Activated naive CD8-positive, alpha-beta T cell treated with anti-CD3 and anti-CD28 coated beads, Interleukin-2, amount 50 U/mL, for 24 hours (primary cell): ENCODE measurements around the gene ZNF32.
"Not testable (repeated sequence)": the region's sequence is repeated elsewhere in the genome, so short reads cannot be mapped to it uniquely, and the experiment has no call there.

ENCODE experiments used
- ATAC-seq: fragments of 150-1000 bp; cut with Tn5 transposase; one replicate; pipeline ENCODE4 v1.10.0; 2021
- DNase-seq: peaks from one replicate; pipeline ENCODE4 v3.0.0; 2021
- H3K27ac Mint-ChIP-seq: one replicate; pipeline ENCODE4 v1.8.0; 2021; ENCODE audit warnings: mild to moderate bottlenecking, mixed read lengths
- H3K27me3 Mint-ChIP-seq: one replicate; pipeline ENCODE4 v1.8.0; 2021; ENCODE audit warnings: mixed read lengths
- H3K36me3 Mint-ChIP-seq: one replicate; pipeline ENCODE4 v1.8.0; 2021; ENCODE audit warnings: low read depth, mixed read lengths
- H3K4me1 Mint-ChIP-seq: one replicate; pipeline ENCODE4 v1.8.0; 2021; ENCODE audit warnings: mixed read lengths
- H3K4me3 Mint-ChIP-seq: one replicate; pipeline ENCODE4 v1.8.0; 2021; ENCODE audit warnings: mild to moderate bottlenecking, moderate library complexity, mixed read lengths
- H3K9me3 Mint-ChIP-seq: one replicate; pipeline ENCODE4 v1.8.0; 2021; ENCODE audit warnings: mixed read lengths

ZNF32 gene

GRCh38 chr10:43635816-43636215 lies 12.9 kb downstream of the ZNF32 start:
- ATAC-seq, DNase-seq, H3K27ac Mint-ChIP-seq, H3K4me1 Mint-ChIP-seq, H3K4me3 Mint-ChIP-seq, H3K36me3 Mint-ChIP-seq, H3K27me3 Mint-ChIP-seq: not testable (repeated sequence)
- peaks cover 69% of the 10 kb centered on the region for H3K9me3 Mint-ChIP-seq

- Mint-ChIP-seq H3K9me3 (peaks cover 18% of the 10 kb centered on the region), H3K27ac (no peak overlapping the region), H3K4me3 (no peak overlapping the region), H3K36me3 (no peaks in the 10 kb centered on the region), H3K4me1 (no peaks in the 10 kb centered on the region), H3K27me3 (no peaks in the 10 kb centered on the region)
- DNase-seq (no peak), ATAC-seq (no peak)
Measured at GRCh38 chr10:43628956-43629355, 19.7 kb downstream of the ZNF32 start.

DNA sequence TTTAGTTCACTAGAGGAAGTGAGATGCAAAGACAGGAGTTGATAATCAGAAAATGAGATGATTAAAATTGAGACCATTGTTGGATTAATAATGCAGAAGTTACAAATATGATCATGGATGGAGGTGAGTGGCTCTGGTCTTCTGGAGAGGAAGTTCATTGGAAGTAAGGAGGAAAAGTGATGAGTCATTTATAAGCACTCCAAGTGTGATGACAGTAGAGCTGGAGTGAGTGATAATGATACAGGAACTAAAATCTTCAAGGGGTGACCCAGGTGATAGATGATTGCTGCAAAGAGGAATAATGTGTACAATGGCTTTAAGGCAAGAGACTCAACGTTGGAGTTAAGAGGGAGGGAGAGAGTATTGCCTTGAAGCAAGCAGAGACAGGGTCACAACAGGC lies 20.7 kb downstream of the ZNF32 start:
- no peak for ATAC-seq
- Mint-ChIP-seq H3K36me3 (no peaks in the 10 kb centered on the region), H3K27me3 (no peaks in the 10 kb centered on the region), H3K4me1 (peaks cover 6% of the 10 kb centered on the region), H3K4me3 (no peak overlapping the region), H3K9me3 (peaks cover 19% of the 10 kb centered on the region), H3K27ac (no peak overlapping the region)
- no peak for DNase-seq

- no peak for ATAC-seq
- peaks cover 10% of the 10 kb centered on the region for H3K4me1 Mint-ChIP-seq
- no peaks in the 10 kb centered on the region for H3K27me3 Mint-ChIP-seq
- H3K4me3 Mint-ChIP-seq, result no peak overlapping the region
- peaks cover 44% of the 10 kb centered on the region for H3K9me3 Mint-ChIP-seq
- no peak for DNase-seq
- H3K36me3 Mint-ChIP-seq, result peaks cover 10% of the 10 kb centered on the region
- no peak overlapping the region for H3K27ac Mint-ChIP-seq
Measured at GRCh38 chr10:43623351-43623750, 25.3 kb downstream of the ZNF32 start.

GRCh38 chr10:43622038-43622437 lies 26.6 kb downstream of the ZNF32 start:
- H3K4me1 Mint-ChIP-seq, result peaks cover 10% of the 10 kb centered on the region

DNA sequence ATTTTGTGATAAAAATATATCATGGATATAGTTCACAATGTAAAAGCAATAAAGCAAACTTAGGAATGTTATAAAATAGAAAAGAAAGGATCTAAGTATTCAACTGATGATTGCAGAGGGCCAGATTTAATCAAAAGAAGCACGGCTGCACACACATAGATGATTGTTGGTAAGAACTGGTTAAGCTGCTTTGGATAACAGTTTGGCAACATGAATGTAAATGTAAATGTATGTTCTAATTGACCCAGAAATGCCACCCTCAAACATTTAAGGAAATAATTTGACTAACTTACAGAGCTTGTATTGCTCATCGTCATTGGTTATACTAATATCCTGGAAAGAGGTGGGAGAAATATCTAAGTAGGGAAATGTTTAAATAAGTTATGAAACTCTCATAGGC lies 29.3 kb downstream of the ZNF32 start:
- Mint-ChIP-seq H3K27ac (no peak overlapping the region), H3K27me3 (no peaks in the 10 kb centered on the region), H3K36me3 (peaks cover 41% of the 10 kb centered on the region), H3K4me1 (peaks cover 10% of the 10 kb centered on the region), H3K4me3 (no peak overlapping the region), H3K9me3 (peaks cover 68% of the 10 kb centered on the region)
- no peak for DNase-seq
- no peak for ATAC-seq

More at GRCh38 chr10:43622038-43622437, 26.6 kb downstream of the ZNF32 start:
- Mint-ChIP-seq H3K27me3 (no peaks in the 10 kb centered on the region), H3K4me3 (no peak overlapping the region), H3K36me3 (peaks cover 14% of the 10 kb centered on the region), H3K9me3 (peaks cover 49% of the 10 kb centered on the region), H3K27ac (no peak overlapping the region)
- no peak for ATAC-seq
- no peak for DNase-seq

GRCh38 chr10:43616697-43617370 lies 31.8 kb downstream of the ZNF32 start:
- no peak for ATAC-seq
- Mint-ChIP-seq H3K4me3 (no peak overlapping the region), H3K4me1 (peaks cover 9% of the 10 kb centered on the region), H3K9me3 (peaks cover 69% of the 10 kb centered on the region), H3K27me3 (no peaks in the 10 kb centered on the region), H3K36me3 (peaks cover 66% of the 10 kb centered on the region), H3K27ac (no peak overlapping the region)
- no peak for DNase-seq

- no peak for ATAC-seq
- peaks cover 42% of the 10 kb centered on the region for H3K9me3 Mint-ChIP-seq
Measured at GRCh38 chr10:43610636-43611035, 38.0 kb downstream of the ZNF32 start.

DNA sequence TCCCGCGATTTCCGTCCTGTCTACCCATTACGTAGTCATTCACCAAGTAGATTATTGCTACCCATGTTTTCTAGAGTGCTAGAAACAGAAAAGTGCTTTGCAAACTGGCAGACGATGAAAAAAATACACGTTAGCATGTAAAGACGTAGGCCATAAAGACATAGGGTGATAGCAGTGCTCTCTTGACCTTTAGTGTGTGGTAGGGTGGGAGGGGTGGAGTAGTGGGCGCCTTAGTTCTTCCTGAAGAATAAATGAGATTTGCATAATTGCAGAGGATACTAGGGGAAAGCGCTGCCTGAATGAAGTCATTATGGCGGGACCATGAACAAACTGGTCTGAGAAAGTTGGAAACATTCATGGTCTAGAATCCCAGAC lies 41.5 kb downstream of the ZNF32 start:
- no peak for DNase-seq
- ATAC-seq, result no peak
- Mint-ChIP-seq H3K4me3 (peak overlapping the region; percentile 83), H3K4me1 (peaks cover 38% of the 10 kb centered on the region), H3K27me3 (no peaks in the 10 kb centered on the region), H3K27ac (peak overlapping the region; percentile 84), H3K36me3 (peaks cover 51% of the 10 kb centered on the region), H3K9me3 (peaks cover 23% of the 10 kb centered on the region)

More at GRCh38 chr10:43610636-43611035, 38.0 kb downstream of the ZNF32 start:
- Mint-ChIP-seq H3K27me3 (no peaks in the 10 kb centered on the region), H3K27ac (no peak overlapping the region), H3K4me1 (peaks cover 47% of the 10 kb centered on the region), H3K36me3 (peaks cover 86% of the 10 kb centered on the region), H3K4me3 (no peak overlapping the region)
- DNase-seq, result no peak

- peak within 1 kb of the TSS; percentile 84 for H3K27ac Mint-ChIP-seq
- peaks cover 38% of the 10 kb centered on the region for H3K4me1 Mint-ChIP-seq
- peak; percentile 91 for ATAC-seq
- peak within 1 kb of the TSS; percentile 83 for H3K4me3 Mint-ChIP-seq
- H3K9me3 Mint-ChIP-seq, result peaks cover 17% of the 10 kb centered on the region
- peak; percentile 78 for DNase-seq
- H3K36me3 Mint-ChIP-seq, result peaks cover 45% of the 10 kb centered on the region
- no peaks in the 10 kb centered on the region for H3K27me3 Mint-ChIP-seq
Measured at GRCh38 chr10:43606323-43607198, 42.1 kb downstream of the ZNF32 start, which contains the start of gene ZNF485. TSS of gene ZNF485 (plus strand) at chr10:43606438. CDS start at chr10:43607051, 613 bp downstream.

GRCh38 chr10:43605850-43606322 lies 42.8 kb downstream of the ZNF32 start:
- Mint-ChIP-seq H3K4me1 (peaks cover 38% of the 10 kb centered on the region), H3K36me3 (peaks cover 40% of the 10 kb centered on the region), H3K27me3 (no peaks in the 10 kb centered on the region), H3K9me3 (peaks cover 16% of the 10 kb centered on the region), H3K27ac (peak overlapping the region; percentile 79), H3K4me3 (peak overlapping the region; percentile 83)
- ATAC-seq, result peak; percentile 26
- DNase-seq, result no peak

DNA sequence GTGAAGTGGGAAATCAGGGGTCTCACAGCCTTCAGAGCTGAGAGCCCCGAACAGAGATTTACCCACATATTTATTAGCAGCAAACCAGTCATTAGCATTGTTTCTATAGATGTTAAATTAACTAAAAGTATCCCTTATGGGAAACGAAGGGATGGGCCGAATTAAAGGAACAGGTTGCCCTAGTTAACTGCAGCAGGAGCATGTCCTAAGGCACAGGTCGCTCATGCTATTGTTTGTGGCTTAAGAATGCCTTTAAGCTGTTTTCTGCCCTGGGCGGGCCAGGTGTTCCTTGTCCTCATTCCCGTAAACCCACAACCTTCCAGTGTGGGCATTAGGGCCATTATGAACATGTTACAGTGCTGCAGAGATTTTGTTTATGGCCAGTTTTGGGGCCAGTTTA lies 47.1 kb downstream of the ZNF32 start:
- not testable (repeated sequence) for ATAC-seq, H3K27me3 Mint-ChIP-seq, H3K4me3 Mint-ChIP-seq

DNA sequence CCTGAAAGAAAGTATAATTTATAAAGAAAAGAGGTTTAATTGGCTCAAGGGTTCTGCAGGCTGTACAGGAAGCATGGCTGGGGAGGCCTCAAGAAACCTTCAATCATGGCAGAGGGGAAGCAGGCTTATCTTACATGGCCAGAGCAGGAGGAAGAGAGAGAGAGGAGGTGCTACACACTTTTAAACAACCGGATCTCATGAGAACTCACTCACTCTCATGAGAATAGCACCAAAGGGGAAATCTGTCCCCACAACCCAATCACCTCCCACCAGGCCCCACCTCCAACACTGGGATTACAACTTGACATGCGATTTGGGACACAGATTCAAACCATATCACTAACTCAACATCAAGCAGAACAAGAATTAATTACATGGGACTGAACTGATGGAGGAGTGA lies 49.3 kb downstream of the ZNF32 start:
- H3K9me3 Mint-ChIP-seq, result peaks cover 5% of the 10 kb centered on the region
- no peaks in the 10 kb centered on the region for H3K36me3 Mint-ChIP-seq
- H3K4me1 Mint-ChIP-seq, result peaks cover 26% of the 10 kb centered on the region
- no peaks in the 10 kb centered on the region for H3K27me3 Mint-ChIP-seq
- no peak for DNase-seq
- H3K4me3 Mint-ChIP-seq, result no peak overlapping the region
- no peak for ATAC-seq
- no peak overlapping the region for H3K27ac Mint-ChIP-seq

More for the DNA sequence above, 47.1 kb downstream of the ZNF32 start:
- DNase-seq, H3K27ac Mint-ChIP-seq, H3K9me3 Mint-ChIP-seq, H3K4me1 Mint-ChIP-seq, H3K36me3 Mint-ChIP-seq: not testable (repeated sequence)

- Mint-ChIP-seq H3K27me3 (no peaks in the 10 kb centered on the region), H3K4me1 (peaks cover 28% of the 10 kb centered on the region)
Measured at GRCh38 chr10:43598446-43598845, 50.2 kb downstream of the ZNF32 start.

DNA sequence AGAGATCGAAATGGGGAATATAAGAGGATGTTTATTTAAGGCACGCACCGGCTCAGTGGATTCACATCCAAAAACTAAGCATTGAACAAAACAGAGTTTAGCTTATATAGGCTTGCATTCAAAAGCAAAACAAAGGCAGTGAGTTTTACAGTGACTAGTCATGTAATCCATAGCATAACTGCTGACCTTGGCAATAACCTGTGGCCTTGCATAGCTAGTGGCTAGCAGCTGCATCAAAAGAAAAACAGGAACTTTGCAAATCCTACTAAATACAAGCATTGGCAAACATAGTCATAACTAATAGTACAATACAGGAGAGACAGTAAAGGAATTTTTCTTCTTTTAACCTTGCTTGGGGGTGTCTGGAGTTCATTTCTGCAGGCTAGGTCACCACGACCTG lies 52.1 kb downstream of the ZNF32 start:
- Mint-ChIP-seq H3K4me1 (peaks cover 28% of the 10 kb centered on the region), H3K27ac (no peak overlapping the region), H3K4me3 (no peak overlapping the region), H3K27me3 (no peaks in the 10 kb centered on the region), H3K36me3 (peaks cover 2% of the 10 kb centered on the region), H3K9me3 (peaks cover 15% of the 10 kb centered on the region)
- DNase-seq (no peak), ATAC-seq (no peak)

More at GRCh38 chr10:43598446-43598845, 50.2 kb downstream of the ZNF32 start:
- Mint-ChIP-seq H3K4me3 (no peak overlapping the region), H3K27ac (no peak overlapping the region), H3K36me3 (peaks cover 2% of the 10 kb centered on the region), H3K9me3 (peaks cover 10% of the 10 kb centered on the region)
- DNase-seq (no peak), ATAC-seq (no peak)
